Muscle of arm (tissue), 12 donors: ENCODE data around the gene UBE2J2. TPM values are rescaled to one million over a fixed set of nuclear protein-coding genes. Genes with fewer than 3 reads are reported as not detected.

ENCODE experiments used
- DNase-seq: peaks from one replicate; pipeline ENCODE4 v3.0.0-alpha.2; 2013
- polyA plus RNA-seq, 12 donors: library from polyadenylated mRNA; unstranded; fragments of 120-200 nt; gene quantifications; one replicate each; pipeline ENCODE4 v1.2.1, GENCODE V29; 2013; ENCODE audit not compliant: insufficient read length in 12 of 12

UBE2J2 gene
- polyA plus RNA-seq, 12 donors: 28.1 to 52.6 (median 37.7) TPM; not detected in 1

- DNase-seq: no peak
Measured at GRCh38 chr1:1284221-1285101, 10.8 kb upstream of the UBE2J2 start.

- DNase-seq: no peak
Measured at GRCh38 chr1:1283821-1284220, 10.2 kb upstream of the UBE2J2 start.

- no peak for DNase-seq
Measured at GRCh38 chr1:1282998-1283397, 9.3 kb upstream of the UBE2J2 start.

- DNase-seq: no peak
Measured at GRCh38 chr1:1281533-1282321, 8.1 kb upstream of the UBE2J2 start.

- no peak for DNase-seq
Measured at GRCh38 chr1:1280782-1281481, 7.3 kb upstream of the UBE2J2 start.

GRCh38 chr1:1279028-1279427, 5.4 kb upstream of the UBE2J2 start:
- DNase-seq: no peak

GRCh38 chr1:1278620-1279019, 5.0 kb upstream of the UBE2J2 start:
- no peak for DNase-seq

- DNase-seq: no peak
Measured at GRCh38 chr1:1275836-1276235, 2.2 kb upstream of the UBE2J2 start.

GRCh38 chr1:1274931-1275431, 1.3 kb upstream of the UBE2J2 start:
- no peak for DNase-seq

- DNase-seq: no peak
Measured at GRCh38 chr1:1274299-1274930, 761 bp upstream of the UBE2J2 start.

GRCh38 chr1:1273209-1273511, 494 bp downstream of the UBE2J2 start:
- no peak for DNase-seq

GRCh38 chr1:1272341-1273208, 1.1 kb downstream of the UBE2J2 start:
- DNase-seq: no peak

- DNase-seq: no peak
Measured at GRCh38 chr1:1270813-1271212, 2.8 kb downstream of the UBE2J2 start.

GRCh38 chr1:1268284-1268682, 5.4 kb downstream of the UBE2J2 start:
- no peak for DNase-seq

GRCh38 chr1:1267488-1268283, 6.0 kb downstream of the UBE2J2 start:
- DNase-seq: no peak

GRCh38 chr1:1264868-1265272, 8.8 kb downstream of the UBE2J2 start:
- DNase-seq: no peak

GRCh38 chr1:1264026-1264425, 9.6 kb downstream of the UBE2J2 start:
- no peak for DNase-seq

GRCh38 chr1:1262758-1263157, 10.9 kb downstream of the UBE2J2 start:
- no peak for DNase-seq

GRCh38 chr1:1262071-1262470, 11.6 kb downstream of the UBE2J2 start:
- DNase-seq: no peak
